GM12878 (cell line): Measurements from ENCODE around the gene FBXO17. TPM values are rescaled to one million over a fixed set of nuclear protein-coding genes. Genes with fewer than 3 reads are reported as not detected.

Experiments
- BACH1 ChIP-seq: fragments of 450-650 bp; IDR thresholded peaks from 2 replicates; pipeline ENCODE4 v1.6.1; 2017; ENCODE audit warnings: mild to moderate bottlenecking, borderline replicate concordance
- CEBPB ChIP-seq, 2 experiments: fragments of 150-350 bp in 1 of 2; IDR thresholded peaks; 2 replicates each; pipeline ENCODE4 v1.6.1; 2012 to 2014; ENCODE audit warnings: low read depth in 2 of 2, low read length in 2 of 2, borderline replicate concordance in 1 of 2, inconsistent platforms in 1 of 2
- CTCF ChIP-seq, 3 experiments: IDR thresholded peaks in 2 of 3; conservative IDR thresholded peaks in 1 of 3; 2 replicates each; pipeline ENCODE4 v1.5.1; 2011; ENCODE audit warnings: low read depth in 3 of 3, low read length in 3 of 3, mild to moderate bottlenecking in 3 of 3, control low read depth in 2 of 3, moderate library complexity in 2 of 3, inconsistent platforms in 1 of 3, mixed read lengths in 1 of 3; ENCODE audit not compliant: control insufficient read depth in 2 of 3, insufficient read depth in 1 of 3; ENCODE audit errors: extremely low read depth in 1 of 3
- DPF2 ChIP-seq: fragments of 450-650 bp; IDR thresholded peaks from 2 replicates; pipeline ENCODE4 v1.6.1; 2017; ENCODE audit warnings: mild to moderate bottlenecking
- E4F1 ChIP-seq: fragments of 450-650 bp; IDR thresholded peaks from 2 replicates; pipeline ENCODE4 v1.6.1; 2018; ENCODE audit warnings: borderline replicate concordance, mild to moderate bottlenecking; ENCODE audit not compliant: partially characterized antibody
- HDAC6 ChIP-seq: fragments of 200-600 bp; sonication (generic); IDR thresholded peaks from one replicate; pipeline ENCODE4 v1.8.0; 2017; ENCODE audit warnings: antibody characterized with exemption; ENCODE audit not compliant: unreplicated experiment
- HDGF ChIP-seq: fragments of 450-650 bp; IDR thresholded peaks from 2 replicates; pipeline ENCODE4 v1.6.1; 2016; ENCODE audit warnings: antibody characterized with exemption
- IRF5 ChIP-seq: fragments of 450-650 bp; IDR thresholded peaks from 2 replicates; pipeline ENCODE4 v1.6.1; 2017; ENCODE audit warnings: borderline replicate concordance
- LARP7 ChIP-seq: fragments of 450-650 bp; IDR thresholded peaks from 2 replicates; pipeline ENCODE4 v1.6.1; 2017; ENCODE audit warnings: mild to moderate bottlenecking
- MEF2A ChIP-seq: IDR thresholded peaks from 2 replicates; pipeline ENCODE4 v1.6.1; 2011; ENCODE audit warnings: low read depth, mild to moderate bottlenecking, low read length, moderate library complexity; ENCODE audit not compliant: insufficient read depth
- NRF1 ChIP-seq: conservative IDR thresholded peaks from 2 replicates; pipeline ENCODE4 v1.6.1; 2011; ENCODE audit warnings: mild to moderate bottlenecking, low read depth, low read length, improper control_type of control experiment
- POLR2AphosphoS2 ChIP-seq: IDR thresholded peaks from 2 replicates; pipeline ENCODE4 v1.6.1; 2011; ENCODE audit warnings: low read depth, mild to moderate bottlenecking, low read length, improper control_type of control experiment, moderate library complexity
- POLR2AphosphoS5 ChIP-seq: IDR thresholded peaks from 2 replicates; pipeline ENCODE4 v1.6.1; 2011; ENCODE audit warnings: mild to moderate bottlenecking, low read length, inconsistent platforms
- RELB ChIP-seq: fragments of 450-650 bp; IDR thresholded peaks from 2 replicates; pipeline ENCODE4 v1.6.1; 2017; ENCODE audit warnings: low read depth, mild to moderate bottlenecking, moderate library complexity
- SMARCA5 ChIP-seq: fragments of 450-650 bp; IDR thresholded peaks from 2 replicates; pipeline ENCODE4 v1.6.1; 2017; ENCODE audit warnings: mild to moderate bottlenecking
- SUPT20H ChIP-seq: IDR thresholded peaks from 2 replicates; pipeline ENCODE4 v1.6.1; 2011; ENCODE audit warnings: low read depth, mild to moderate bottlenecking, low read length, moderate library complexity, borderline replicate concordance; ENCODE audit not compliant: control insufficient read depth
- SUZ12 ChIP-seq: fragments of 200-600 bp; sonication (generic); IDR thresholded peaks from one replicate; pipeline ENCODE4 v1.6.1; 2018; ENCODE audit warnings: antibody characterized with exemption, mild to moderate bottlenecking; ENCODE audit not compliant: unreplicated experiment
- TBL1XR1 ChIP-seq: IDR thresholded peaks from 2 replicates; pipeline ENCODE4 v1.6.1; 2012; ENCODE audit warnings: low read depth, low read length, improper control_type of control experiment
- TCF3 ChIP-seq: IDR thresholded peaks from 2 replicates; pipeline ENCODE4 v1.6.1; 2012; ENCODE audit warnings: low read depth, mild to moderate bottlenecking, low read length, borderline replicate concordance; ENCODE audit not compliant: insufficient read depth
- TCF7 ChIP-seq: IDR thresholded peaks from 2 replicates; pipeline ENCODE4 v1.6.1; 2014; ENCODE audit warnings: antibody characterized with exemption, borderline replicate concordance
- ZBED1 ChIP-seq: IDR thresholded peaks from 2 replicates; pipeline ENCODE4 v1.6.1; 2016; ENCODE audit warnings: borderline replicate concordance
- ZNF622 ChIP-seq: fragments of 450-650 bp; IDR thresholded peaks from 2 replicates; pipeline ENCODE4 v1.6.1; 2017; ENCODE audit warnings: mild to moderate bottlenecking, inconsistent platforms
- ZZZ3 ChIP-seq: IDR thresholded peaks from 2 replicates; pipeline ENCODE4 v1.6.1; 2011; ENCODE audit warnings: low read depth; ENCODE audit not compliant: control insufficient read depth, insufficient read length
- polyA plus RNA-seq, 11 experiments: library from polyadenylated mRNA; depleted of rRNA in 4 of 11; unstranded in 6 of 11; stranded (reverse) in 5 of 11; fragments of >200 nt; fragmentation: Nextera tagmentation in 4 of 11; fragmentation: Illumina TruSeq in 1 of 11; extraction: Ambion mirVana in 4 of 11; extraction: Trizol in 1 of 11; gene quantifications; 1 replicate in 1 of 11; 2 replicates in 10 of 11; pipeline versions ENCODE4 v1.2.1 to v1.2.3, GENCODE V29; 2011 to 2016; ENCODE audit warnings: inconsistent platforms in 2 of 11, missing spikeins in 2 of 11, low read depth in 1 of 11
- total RNA-seq, 4 experiments: library from RNA; depleted of rRNA in 3 of 4; stranded (reverse); fragments of >200 nt in 3 of 4; fragmentation: Illumina TruSeq in 1 of 4; extraction: Trizol in 1 of 4; gene quantifications; 2 replicates each; pipeline versions ENCODE4 v1.2.1 to v1.2.3, GENCODE V29; 2013 to 2021

The FBXO17 gene
- total and polyA plus RNA-seq, 10 of the 15 experiments (the other 5 are each of a cell fraction or from before 2014, with no cell fraction given): 2.2 to 11.1 (median 5.3) TPM

GRCh38 chr19:38977445-38978325, 2.1 kb upstream of the FBXO17 start (continued):
- TF ChIP-seq RELB (peak; percentile 91), DPF2 (peak; percentile 91), SMARCA5 (peak; percentile 52; the same call in 1 of the 2 replicates), SUZ12 (no peak), HDAC6 (no peak), POLR2AphosphoS5 (no peak), TBL1XR1 (no peak), SUPT20H (no peak), E4F1 (no peak), NRF1 (no peak), TCF3 (no peak), HDGF (no peak), MEF2A (peak; percentile 70; the same call in 1 of the 2 replicates), BACH1 (peak; percentile 55; the same call in 1 of the 2 replicates), CTCF (IDR thresholded peaks at IDR 0.05 in 2 of 3, conservative IDR thresholded peaks at IDR 0.05 in 1 of 3; ENCODE audit: control insufficient read depth in 2 of 3, extremely low read depth in 1 of 3, insufficient read depth in 1 of 3, low read depth in 3 of 3, low read length in 3 of 3) (no peak), ZBED1 (peak; percentile 89; the same call in 1 of the 2 replicates), ZNF622 (no peak), ZZZ3 (no peak), POLR2AphosphoS2 (no peak), CEBPB (IDR thresholded peaks at IDR 0.05; ENCODE audit: borderline replicate concordance in 1 of 2, low read depth in 2 of 2, low read length in 2 of 2) (peak in 1 of 2 experiments; percentile 39; a peak in 1 of 4 replicates), LARP7 (no peak), IRF5 (no peak), TCF7 (no peak)
